ENCODE data around the gene CCNY.

CCNY gene

GRCh38 chr10:35336921-35337823 lies 863 bp downstream of the CCNY start:
- Histone ChIP-seq H3K9me3 (ENCODE audit: control insufficient read depth, low read length) (no peaks in the 10 kb centered on the region), H3K4me3 (ENCODE audit: insufficient read depth in 1 of 2, low read depth in 1 of 2, low read length in 2 of 2) (peak overlapping the region; percentile 86 to 87), H3K4me2 (ENCODE audit: low read length, poor library complexity, severe bottlenecking) (peak overlapping the region; percentile 92), H3K36me3 (ENCODE audit: control insufficient read depth in 1 of 2, insufficient read depth in 2 of 2, low read depth in 1 of 2, low read length in 2 of 2) (peaks cover 0 to 11% of the 10 kb centered on the region in 2 experiments), H3K4me1 (ENCODE audit: control insufficient read depth, insufficient read depth, low read depth, low read length) (peaks cover 10% of the 10 kb centered on the region), H3K79me1 (replicated peaks; ENCODE audit: low read length, poor library complexity, severe bottlenecking) (peaks cover 8% of the 10 kb centered on the region), H2BK15ac (ENCODE audit: low read depth, poor library complexity, severe bottlenecking) (no peak overlapping the region), H3K27ac (ENCODE audit: low read length, poor library complexity, severe bottlenecking) (no peak overlapping the region), H3K18ac (ENCODE audit: low read depth in 1 of 2, low read length in 2 of 2) (peak overlapping the region; percentile 67 to 91), H2BK12ac (ENCODE audit: low read length in 2 of 2) (peak overlapping the region in 1 of 2 experiments; percentile 63), H3K27me3 (ENCODE audit: control insufficient read depth in 1 of 2, insufficient read depth in 1 of 2, low read length in 2 of 2) (no peaks in the 10 kb centered on the region), H3K4ac (ENCODE audit: low read depth in 1 of 2, low read length in 2 of 2) (peak overlapping the region; percentile 62 to 88), H3K23ac (ENCODE audit: low read length in 2 of 2) (peak overlapping the region in 1 of 2 experiments; percentile 46), H4K91ac (ENCODE audit: low read length) (no peak overlapping the region), H2BK120ac (ENCODE audit: low read depth, low read length) (no peak overlapping the region), H2BK5ac (ENCODE audit: low read depth, low read length, poor library complexity, severe bottlenecking) (no peak overlapping the region), H3K14ac (ENCODE audit: low read length in 2 of 2) (peak overlapping the region; percentile 11 to 81), H4K8ac (ENCODE audit: low read length) (peak overlapping the region; percentile 37), H3K9ac (ENCODE audit: low read length) (peak overlapping the region; percentile 82), H2AK5ac (ENCODE audit: low read length, severe bottlenecking) (no peak overlapping the region), H2AFZ (ENCODE audit: low read depth, low read length) (peak overlapping the region; percentile 80)
- DNase-seq = peak; percentile 48
- WGBS = under 1% methylated on average over 79 of the region's 88 CpGs

GRCh38 chr10:35339942-35340341 lies 3.6 kb downstream of the CCNY start:
- no peak overlapping the region for H3K23ac ChIP-seq (ENCODE audit: low read length in 2 of 2)
- no peak overlapping the region for H3K4ac ChIP-seq (ENCODE audit: low read depth in 1 of 2, low read length in 2 of 2)
- H3K4me2 ChIP-seq (ENCODE audit: low read length, poor library complexity, severe bottlenecking) = no peak overlapping the region
- H3K9me3 ChIP-seq (ENCODE audit: control insufficient read depth, low read length) = no peaks in the 10 kb centered on the region
- no peaks in the 10 kb centered on the region for H3K36me3 ChIP-seq (ENCODE audit: control insufficient read depth in 1 of 2, insufficient read depth in 2 of 2, low read depth in 1 of 2, low read length in 2 of 2)
- H3K9ac ChIP-seq (ENCODE audit: low read length) = no peak overlapping the region
- H3K27ac ChIP-seq (ENCODE audit: low read length, poor library complexity, severe bottlenecking) = no peak overlapping the region
- H3K79me1 ChIP-seq (replicated peaks; ENCODE audit: low read length, poor library complexity, severe bottlenecking) = peaks cover 12% of the 10 kb centered on the region
- DNase-seq = peak; percentile 33
- H4K8ac ChIP-seq (ENCODE audit: low read length) = no peak overlapping the region
- WGBS = no CpG with 5 or more reads among the region's 2 CpGs
- no peak overlapping the region for H3K14ac ChIP-seq (ENCODE audit: low read length in 2 of 2)
- H2BK5ac ChIP-seq (ENCODE audit: low read depth, low read length, poor library complexity, severe bottlenecking) = no peak overlapping the region
- peaks cover 9% of the 10 kb centered on the region for H3K4me1 ChIP-seq (ENCODE audit: control insufficient read depth, insufficient read depth, low read depth, low read length)
- no peak overlapping the region for H2BK15ac ChIP-seq (ENCODE audit: low read depth, poor library complexity, severe bottlenecking)
- no peak overlapping the region for H3K18ac ChIP-seq (ENCODE audit: low read depth in 1 of 2, low read length in 2 of 2)
- H3K4me3 ChIP-seq (ENCODE audit: insufficient read depth in 1 of 2, low read depth in 1 of 2, low read length in 2 of 2) = no peak overlapping the region
- H2AK5ac ChIP-seq (ENCODE audit: low read length, severe bottlenecking) = no peak overlapping the region
- H2AFZ ChIP-seq (ENCODE audit: low read depth, low read length) = no peak overlapping the region
- no peak overlapping the region for H4K91ac ChIP-seq (ENCODE audit: low read length)
- no peaks in the 10 kb centered on the region for H3K27me3 ChIP-seq (ENCODE audit: control insufficient read depth in 1 of 2, insufficient read depth in 1 of 2, low read length in 2 of 2)
- H2BK120ac ChIP-seq (ENCODE audit: low read depth, low read length) = no peak overlapping the region
- H2BK12ac ChIP-seq (ENCODE audit: low read length in 2 of 2) = no peak overlapping the region

- H2AK5ac ChIP-seq (ENCODE audit: low read length, severe bottlenecking) = no peak overlapping the region
- no peak overlapping the region for H3K4me3 ChIP-seq (ENCODE audit: insufficient read depth in 1 of 2, low read depth in 1 of 2, low read length in 2 of 2)
- no peak overlapping the region for H2BK15ac ChIP-seq (ENCODE audit: low read depth, poor library complexity, severe bottlenecking)
- H3K79me1 ChIP-seq (replicated peaks; ENCODE audit: low read length, poor library complexity, severe bottlenecking) = peaks cover 11% of the 10 kb centered on the region
- no peaks in the 10 kb centered on the region for H3K27me3 ChIP-seq (ENCODE audit: control insufficient read depth in 1 of 2, insufficient read depth in 1 of 2, low read length in 2 of 2)
- no peak overlapping the region for H2AFZ ChIP-seq (ENCODE audit: low read depth, low read length)
- 25% methylated on average over 6 of the region's 6 CpGs for WGBS
- no peak overlapping the region for H3K9ac ChIP-seq (ENCODE audit: low read length)
- no peak overlapping the region for H2BK5ac ChIP-seq (ENCODE audit: low read depth, low read length, poor library complexity, severe bottlenecking)
- H3K23ac ChIP-seq (ENCODE audit: low read length in 2 of 2) = peak overlapping the region in 1 of 2 experiments; percentile 98
- H3K4me1 ChIP-seq (ENCODE audit: control insufficient read depth, insufficient read depth, low read depth, low read length) = peaks cover 4% of the 10 kb centered on the region
- H3K36me3 ChIP-seq (ENCODE audit: control insufficient read depth in 1 of 2, insufficient read depth in 2 of 2, low read depth in 1 of 2, low read length in 2 of 2) = no peaks in the 10 kb centered on the region
- H2BK120ac ChIP-seq (ENCODE audit: low read depth, low read length) = no peak overlapping the region
- peak; percentile 38 for DNase-seq
- no peak overlapping the region for H3K27ac ChIP-seq (ENCODE audit: low read length, poor library complexity, severe bottlenecking)
- H3K9me3 ChIP-seq (ENCODE audit: control insufficient read depth, low read length) = no peaks in the 10 kb centered on the region
- no peak overlapping the region for H3K14ac ChIP-seq (ENCODE audit: low read length in 2 of 2)
- H3K4ac ChIP-seq (ENCODE audit: low read depth in 1 of 2, low read length in 2 of 2) = peak overlapping the region in 1 of 2 experiments; percentile 29
- no peak overlapping the region for H2BK12ac ChIP-seq (ENCODE audit: low read length in 2 of 2)
- no peak overlapping the region for H3K4me2 ChIP-seq (ENCODE audit: low read length, poor library complexity, severe bottlenecking)
- no peak overlapping the region for H4K91ac ChIP-seq (ENCODE audit: low read length)
- no peak overlapping the region for H4K8ac ChIP-seq (ENCODE audit: low read length)
- peak overlapping the region; percentile 33 to 62 for H3K18ac ChIP-seq (ENCODE audit: low read depth in 1 of 2, low read length in 2 of 2)
Measured at GRCh38 chr10:35340975-35341374, 4.7 kb downstream of the CCNY start.

GRCh38 chr10:35341521-35341920 lies 5.2 kb downstream of the CCNY start:
- Histone ChIP-seq H3K23ac (ENCODE audit: low read length in 2 of 2) (no peak overlapping the region), H2AFZ (ENCODE audit: low read depth, low read length) (no peak overlapping the region), H4K91ac (ENCODE audit: low read length) (no peak overlapping the region), H3K79me1 (replicated peaks; ENCODE audit: low read length, poor library complexity, severe bottlenecking) (peaks cover 10% of the 10 kb centered on the region), H3K4me1 (ENCODE audit: control insufficient read depth, insufficient read depth, low read depth, low read length) (peaks cover 4% of the 10 kb centered on the region), H2BK120ac (ENCODE audit: low read depth, low read length) (no peak overlapping the region), H2BK15ac (ENCODE audit: low read depth, poor library complexity, severe bottlenecking) (no peak overlapping the region), H2AK5ac (ENCODE audit: low read length, severe bottlenecking) (no peak overlapping the region), H4K8ac (ENCODE audit: low read length) (no peak overlapping the region), H3K27me3 (ENCODE audit: control insufficient read depth in 1 of 2, insufficient read depth in 1 of 2, low read length in 2 of 2) (no peaks in the 10 kb centered on the region), H3K36me3 (ENCODE audit: control insufficient read depth in 1 of 2, insufficient read depth in 2 of 2, low read depth in 1 of 2, low read length in 2 of 2) (no peaks in the 10 kb centered on the region), H2BK5ac (ENCODE audit: low read depth, low read length, poor library complexity, severe bottlenecking) (no peak overlapping the region), H3K4ac (ENCODE audit: low read depth in 1 of 2, low read length in 2 of 2) (no peak overlapping the region), H3K18ac (ENCODE audit: low read depth in 1 of 2, low read length in 2 of 2) (no peak overlapping the region), H3K27ac (ENCODE audit: low read length, poor library complexity, severe bottlenecking) (no peak overlapping the region), H3K4me2 (ENCODE audit: low read length, poor library complexity, severe bottlenecking) (no peak overlapping the region), H3K4me3 (ENCODE audit: insufficient read depth in 1 of 2, low read depth in 1 of 2, low read length in 2 of 2) (no peak overlapping the region), H3K9me3 (ENCODE audit: control insufficient read depth, low read length) (no peaks in the 10 kb centered on the region), H3K14ac (ENCODE audit: low read length in 2 of 2) (no peak overlapping the region), H3K9ac (ENCODE audit: low read length) (no peak overlapping the region), H2BK12ac (ENCODE audit: low read length in 2 of 2) (no peak overlapping the region)
- DNase-seq = peak; percentile 24
- 93% methylated on average over 3 of the region's 4 CpGs for WGBS
